Tongue (tissue), 2 donors: ENCODE measurements around the gene CHPT1. TPM values are rescaled to one million over a fixed set of nuclear protein-coding genes. Genes with fewer than 3 reads are reported as not detected.
"Not testable (repeated sequence)": the region's sequence is repeated elsewhere in the genome, so short reads cannot be mapped to it uniquely, and the experiment has no call there.

Experiments used
- DNase-seq: peaks from one replicate; pipeline ENCODE4 v3.0.0-alpha.2; 2015
- total RNA-seq: library from RNA; depleted of rRNA; stranded (reverse); fragments of >200 nt; gene quantifications from one replicate; pipeline ENCODE4 v1.2.3, GENCODE V29; 2014

The CHPT1 gene
- total RNA-seq: 30.2 TPM

DNA sequence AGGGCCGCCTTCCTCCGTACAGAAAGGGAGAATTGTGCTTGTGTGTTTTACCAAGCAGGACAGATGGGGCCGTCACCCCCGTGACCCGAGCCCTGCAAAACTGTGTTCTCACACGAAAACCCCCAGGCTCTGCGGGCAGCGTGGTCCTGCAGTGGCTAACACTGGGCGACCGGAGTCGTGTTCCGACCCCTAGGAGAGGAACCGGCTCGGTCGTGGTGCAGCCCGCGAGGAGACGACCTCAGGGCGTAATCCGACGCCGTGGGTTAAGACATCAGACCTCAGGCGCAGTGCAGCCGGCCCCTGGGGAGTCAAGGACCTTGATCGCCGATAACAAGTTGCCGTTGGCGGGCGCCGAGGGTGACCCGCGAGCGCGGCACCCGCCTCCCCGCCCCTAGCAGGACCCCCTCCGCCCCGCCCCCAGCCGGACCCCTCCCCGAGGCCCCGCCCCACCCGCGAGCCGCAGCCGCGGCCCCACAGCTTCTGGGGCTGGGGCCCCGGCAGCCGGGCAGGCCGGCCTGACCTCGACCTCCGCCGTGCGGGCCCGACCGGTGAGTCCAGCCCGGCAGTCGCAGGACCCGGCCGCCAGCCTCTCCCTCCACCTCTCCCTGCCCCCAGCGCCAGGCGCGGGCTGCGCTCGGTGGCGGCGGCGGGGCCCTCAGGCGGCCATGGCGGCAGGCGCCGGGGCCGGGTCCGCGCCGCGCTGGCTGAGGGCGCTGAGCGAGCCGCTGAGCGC lies at the start of gene CHPT1:
CHPT1 (plus strand) TSS at position 444 of the 733 bp plus-strand sequence; CDS start at position 666, 222 bp downstream.
- peak; percentile 80 for DNase-seq

DNA sequence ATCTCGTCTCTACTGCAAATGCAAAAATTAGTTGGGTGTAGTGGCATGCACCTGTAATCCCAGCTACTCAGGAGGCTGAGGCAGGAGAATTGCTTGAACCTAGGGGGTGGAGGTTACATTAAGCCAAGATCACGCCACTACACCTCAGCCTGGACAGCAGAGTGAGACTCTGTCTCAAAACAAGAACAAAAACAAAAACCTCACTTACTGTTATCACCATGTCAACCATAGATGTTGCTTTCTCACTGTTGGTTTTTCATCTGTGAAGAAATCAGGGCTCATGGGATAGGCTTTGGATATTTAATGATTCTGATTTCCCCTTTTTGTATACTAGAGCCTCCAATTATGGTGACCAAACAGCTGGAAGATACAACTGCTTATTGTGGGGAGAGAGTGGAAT lies 49.7 kb upstream of the CHPT1 start:
- DNase-seq: no peak

DNA sequence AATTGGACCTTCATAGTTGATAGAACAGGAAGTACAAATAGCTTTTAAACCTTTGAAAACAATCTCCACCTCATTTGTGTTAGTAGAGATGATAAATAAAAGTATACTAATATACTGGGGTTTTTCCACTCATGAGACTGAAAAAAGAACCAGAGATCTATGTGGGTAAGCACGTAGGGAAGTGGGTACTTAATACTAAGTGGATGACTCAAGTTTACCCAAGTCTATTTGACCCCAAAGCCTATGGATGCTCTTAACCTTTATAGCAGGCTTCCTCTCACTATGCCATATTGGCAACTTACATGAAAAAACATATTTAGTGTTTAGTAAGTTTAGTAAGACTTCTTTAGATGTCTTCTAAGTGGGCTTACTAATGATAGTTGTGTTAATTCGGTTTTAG lies 49.2 kb upstream of the CHPT1 start:
- DNase-seq: no peak

DNA sequence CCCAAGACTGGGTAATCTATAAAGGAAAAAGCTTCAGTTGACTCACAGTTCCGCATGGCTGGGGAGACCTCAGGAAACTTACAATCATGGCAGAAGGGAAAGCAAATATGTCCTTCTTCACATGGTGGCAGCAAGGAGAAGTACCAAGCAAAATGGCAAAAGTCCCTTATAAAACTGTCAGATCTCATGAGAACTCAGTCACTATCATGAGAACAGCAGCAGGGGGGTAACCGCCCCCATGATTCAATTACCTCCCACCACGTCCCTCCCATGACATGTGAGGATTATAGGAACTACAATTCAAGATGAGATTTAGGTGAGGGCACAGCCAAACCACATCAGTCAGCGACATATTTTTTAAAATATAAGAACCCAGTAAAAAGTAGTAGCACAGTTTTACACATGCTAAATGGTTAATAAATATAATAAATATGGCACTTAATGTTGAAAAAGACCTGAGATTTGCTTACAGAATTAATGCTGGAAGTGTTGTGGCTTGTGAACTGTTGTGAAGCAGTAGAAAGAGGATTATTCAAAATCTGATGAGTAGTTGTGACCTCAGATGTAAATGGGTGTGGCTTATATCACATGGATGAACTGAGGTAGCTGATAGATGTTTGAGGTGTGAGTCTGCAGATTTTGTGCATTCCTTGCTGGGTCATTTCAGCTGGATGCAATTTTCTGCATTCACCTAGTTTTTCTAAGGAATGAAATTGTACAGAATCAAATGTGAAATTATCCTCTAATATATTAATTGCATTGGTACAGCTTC lies 46.9 kb upstream of the CHPT1 start:
- no peak for DNase-seq

DNA sequence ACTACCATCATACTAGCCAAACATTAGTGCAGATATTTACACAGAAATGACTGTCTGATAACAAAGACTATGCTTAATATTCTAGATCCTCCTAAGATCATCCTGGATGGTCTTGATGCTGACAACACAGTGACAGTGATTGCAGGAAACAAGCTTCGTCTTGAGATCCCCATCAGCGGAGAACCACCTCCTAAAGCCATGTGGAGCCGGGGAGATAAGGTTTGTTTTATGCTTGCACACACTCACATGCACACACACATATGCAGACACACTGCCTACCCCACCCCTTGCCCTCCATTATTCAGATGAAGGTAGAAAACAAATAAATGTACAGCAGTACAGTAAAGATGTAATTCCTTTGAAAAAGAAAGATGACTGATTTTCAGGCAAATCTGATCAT lies 44.4 kb upstream of the CHPT1 start:
- DNase-seq: no peak

DNA sequence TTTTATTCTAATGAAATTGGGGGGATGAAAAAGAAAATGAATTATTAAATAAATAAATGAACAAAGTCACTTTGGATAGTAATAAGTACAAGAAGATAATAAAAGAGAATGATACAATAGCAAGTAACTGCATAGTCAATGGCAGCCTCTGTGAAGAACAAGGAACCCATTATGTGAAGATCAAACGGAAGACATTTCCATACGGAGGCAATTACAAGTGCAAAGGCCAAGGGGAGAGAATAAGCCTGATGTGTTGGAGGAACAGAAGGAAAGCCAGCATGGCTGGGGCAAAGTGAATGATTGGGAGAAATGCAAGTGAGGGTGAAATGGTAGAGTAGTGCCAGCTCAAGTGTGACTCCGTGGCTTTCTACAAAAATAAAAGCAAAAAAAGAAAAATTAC lies 43.9 kb upstream of the CHPT1 start:
- DNase-seq: no peak

DNA sequence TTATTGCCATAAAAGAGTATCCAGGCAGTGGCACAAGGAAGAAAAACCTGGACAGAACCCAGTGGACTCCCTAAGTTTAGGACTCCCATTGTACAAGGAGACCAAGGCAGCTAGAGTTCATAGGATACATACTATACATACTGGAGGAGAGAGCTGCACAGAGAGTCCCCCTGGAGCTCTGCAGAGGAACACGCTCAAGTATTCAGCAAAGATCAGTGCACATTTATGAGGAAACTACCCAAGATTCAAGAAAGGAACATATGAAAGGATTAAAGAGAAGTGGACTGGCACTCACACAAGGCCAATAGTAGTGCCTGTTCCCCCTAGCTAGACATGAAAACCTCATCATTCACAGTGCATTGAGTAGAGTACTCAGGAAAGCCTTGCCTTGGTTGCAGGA lies 43.0 kb upstream of the CHPT1 start:
- DNase-seq: no peak

DNA sequence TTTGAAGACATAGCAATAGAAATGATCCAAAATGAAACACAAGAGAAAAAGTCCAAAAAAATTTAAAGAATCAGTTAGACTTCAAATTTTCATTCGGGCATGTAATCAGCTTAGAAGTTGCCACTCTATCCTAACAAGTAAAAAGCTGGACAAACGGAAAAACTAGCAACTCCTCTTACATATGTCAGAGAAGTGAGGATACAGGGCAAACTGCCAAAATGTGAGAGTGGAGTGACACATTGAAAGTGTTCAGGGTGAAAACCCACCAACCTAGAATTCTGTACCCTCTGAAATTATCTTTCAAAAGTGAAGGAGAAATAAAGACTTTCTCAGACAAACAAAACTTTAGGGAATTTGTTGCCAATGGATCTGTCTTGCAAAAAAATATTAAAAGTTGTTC lies 42.0 kb upstream of the CHPT1 start:
- DNase-seq: no peak

DNA sequence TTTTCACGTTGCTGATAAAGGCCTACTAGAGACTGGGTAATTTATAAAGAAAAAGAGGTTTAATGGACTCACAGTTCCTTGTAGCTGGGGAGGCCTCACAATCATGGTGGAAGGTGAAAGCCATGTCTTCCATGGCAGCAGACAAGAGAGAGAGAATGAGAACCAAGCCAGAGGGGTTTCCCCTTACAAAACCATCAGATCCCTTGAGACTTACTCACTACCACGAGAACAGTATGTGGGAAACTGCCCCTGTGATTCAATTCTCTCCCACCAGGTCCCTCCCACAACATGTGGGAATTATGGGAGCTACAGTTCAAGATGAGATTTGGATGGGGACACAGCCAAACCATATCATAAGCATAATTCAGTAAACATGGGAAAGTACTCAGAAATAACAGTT lies 36.8 kb upstream of the CHPT1 start:
- DNase-seq: not testable (repeated sequence)

DNA sequence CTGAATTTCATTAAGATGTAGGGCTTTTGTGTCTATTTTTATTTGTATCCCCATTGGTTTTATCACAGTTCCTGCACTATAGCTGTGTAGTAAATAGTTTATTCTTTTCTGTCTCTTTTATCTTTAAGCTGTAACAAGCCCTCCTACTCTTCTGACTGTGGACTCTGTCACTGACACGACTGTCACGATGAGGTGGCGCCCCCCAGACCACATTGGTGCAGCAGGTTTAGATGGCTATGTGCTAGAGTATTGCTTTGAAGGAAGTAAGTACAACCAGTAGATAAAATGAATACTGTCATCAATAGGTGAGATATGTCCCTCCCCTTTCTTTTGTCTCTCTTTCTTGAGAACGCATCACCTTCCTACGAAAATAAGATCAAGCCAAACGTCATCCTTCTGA lies 34.1 kb upstream of the CHPT1 start:
- no peak for DNase-seq

DNA sequence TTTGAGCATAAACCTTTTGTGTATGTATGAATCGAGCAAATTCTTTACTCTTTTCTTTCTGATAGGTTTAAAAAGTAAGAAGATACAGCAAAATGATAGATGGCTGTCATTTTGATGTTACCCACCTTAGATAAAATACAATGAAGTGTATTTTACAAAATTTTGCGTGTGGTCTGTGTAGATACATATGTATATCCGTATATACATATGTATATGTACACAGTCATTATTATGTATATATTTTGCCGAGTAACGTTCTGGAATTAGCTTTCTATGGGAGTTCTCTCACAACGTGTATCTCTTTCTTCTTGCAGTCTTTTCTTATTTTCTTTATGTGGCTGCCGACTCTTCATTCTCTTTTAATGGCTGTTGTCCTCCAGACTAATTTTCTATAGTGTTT lies 32.4 kb upstream of the CHPT1 start:
- DNase-seq: no peak

DNA sequence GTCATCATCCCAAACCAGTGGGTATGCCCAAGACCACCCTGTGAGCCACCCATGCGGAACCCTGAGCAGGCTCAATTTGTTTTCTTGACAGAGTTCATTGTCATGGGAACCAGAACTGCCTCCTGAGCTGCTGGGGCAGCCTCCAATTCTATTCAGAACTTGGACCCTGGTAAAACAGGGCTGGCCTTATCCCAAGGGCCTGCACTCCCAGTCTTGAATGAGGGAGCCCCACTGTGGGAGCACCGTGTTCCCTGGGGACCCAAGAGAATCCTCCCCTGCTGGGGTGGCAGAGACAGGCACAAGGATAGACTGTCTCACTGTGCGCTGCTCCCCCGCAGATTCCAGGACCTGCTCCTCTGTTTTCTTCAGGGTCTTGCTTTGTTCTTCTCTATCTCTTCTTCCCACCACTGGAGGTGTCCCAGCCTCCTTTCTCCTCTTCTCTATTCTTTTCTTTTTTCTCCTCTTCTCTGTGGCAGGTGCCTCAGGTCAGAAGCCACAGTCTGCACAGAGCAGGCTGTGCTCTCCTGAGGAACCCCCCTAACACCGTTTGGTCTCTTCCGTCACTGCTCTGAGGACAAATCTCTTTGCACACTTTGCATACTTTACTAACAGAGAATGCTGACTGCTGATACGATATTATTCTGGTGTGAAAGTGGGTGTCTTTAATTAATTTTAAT lies 31.2 kb upstream of the CHPT1 start:
- DNase-seq: no peak

DNA sequence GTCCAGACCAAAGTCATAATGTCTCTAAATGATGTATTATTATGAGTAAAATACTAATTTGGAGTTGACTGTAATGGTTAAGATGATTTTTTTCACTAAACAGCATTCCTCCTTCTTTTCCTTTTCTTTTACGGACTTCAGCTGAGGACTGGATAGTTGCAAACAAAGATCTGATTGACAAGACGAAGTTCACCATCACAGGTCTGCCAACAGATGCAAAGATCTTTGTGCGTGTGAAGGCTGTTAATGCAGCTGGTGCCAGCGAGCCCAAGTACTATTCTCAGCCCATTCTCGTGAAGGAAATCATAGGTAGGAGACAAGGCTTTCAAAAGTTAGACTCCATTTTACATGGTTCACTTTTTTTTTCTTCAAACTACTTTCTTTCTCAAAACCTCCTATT lies 29.8 kb upstream of the CHPT1 start:
- no peak for DNase-seq

DNA sequence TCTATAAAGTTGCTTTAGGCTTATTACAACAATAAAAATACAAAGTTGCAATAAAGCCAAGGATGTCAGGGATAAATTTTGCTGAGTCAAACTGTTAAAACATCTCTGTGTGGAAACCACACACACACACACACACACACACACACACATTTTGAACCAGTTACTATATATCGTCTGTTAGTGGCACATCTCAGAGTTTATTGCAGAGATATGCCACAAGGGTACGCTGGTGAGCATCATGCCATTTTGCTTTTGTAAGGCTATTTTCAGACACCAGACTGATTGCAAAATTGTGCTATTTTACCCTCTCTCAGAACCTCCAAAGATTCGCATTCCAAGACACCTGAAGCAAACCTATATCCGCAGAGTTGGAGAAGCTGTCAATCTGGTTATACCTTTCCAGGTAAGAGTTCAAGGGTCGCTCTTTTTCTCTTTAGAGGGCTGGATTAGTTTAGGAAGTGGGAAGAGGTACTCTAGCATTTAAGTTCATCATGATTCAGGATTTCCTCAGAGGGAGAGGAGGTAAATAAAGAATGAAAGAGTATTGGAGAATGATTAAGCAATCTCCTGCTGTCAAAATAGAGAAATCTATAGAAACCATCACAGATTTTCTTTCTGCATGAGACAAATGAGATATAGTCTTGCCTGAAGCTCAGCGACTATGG lies 27.3 kb upstream of the CHPT1 start:
- peak; percentile 32 for DNase-seq

DNA sequence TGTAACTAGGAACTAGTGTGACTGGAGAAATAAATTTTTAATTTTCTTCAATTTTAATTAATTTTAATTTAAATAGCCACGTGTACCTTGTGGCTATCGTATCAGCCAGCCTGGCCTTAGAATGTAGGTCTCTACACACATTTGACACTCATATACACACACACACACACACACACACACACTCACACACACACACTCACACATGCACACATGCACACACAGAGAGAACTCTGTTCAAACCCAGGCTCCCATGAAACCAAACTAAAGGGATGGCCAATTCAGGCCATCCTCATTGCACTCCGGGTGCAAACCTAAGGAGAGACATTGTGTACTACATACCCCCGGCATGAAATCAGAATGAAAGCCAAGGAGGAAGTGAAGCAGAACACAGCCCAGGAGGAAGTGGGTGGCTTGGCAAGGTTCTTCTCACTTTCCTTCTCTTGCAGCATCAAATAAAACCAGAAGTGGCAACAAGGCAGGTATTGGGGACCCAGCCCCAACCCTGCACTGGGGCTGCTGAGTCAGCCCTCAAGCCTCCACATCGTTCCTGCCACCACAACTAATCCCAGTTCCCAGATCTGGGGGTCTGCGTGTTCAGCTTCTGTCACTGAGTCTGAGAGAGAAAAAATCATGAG lies 26.2 kb upstream of the CHPT1 start:
- no peak for DNase-seq

DNA sequence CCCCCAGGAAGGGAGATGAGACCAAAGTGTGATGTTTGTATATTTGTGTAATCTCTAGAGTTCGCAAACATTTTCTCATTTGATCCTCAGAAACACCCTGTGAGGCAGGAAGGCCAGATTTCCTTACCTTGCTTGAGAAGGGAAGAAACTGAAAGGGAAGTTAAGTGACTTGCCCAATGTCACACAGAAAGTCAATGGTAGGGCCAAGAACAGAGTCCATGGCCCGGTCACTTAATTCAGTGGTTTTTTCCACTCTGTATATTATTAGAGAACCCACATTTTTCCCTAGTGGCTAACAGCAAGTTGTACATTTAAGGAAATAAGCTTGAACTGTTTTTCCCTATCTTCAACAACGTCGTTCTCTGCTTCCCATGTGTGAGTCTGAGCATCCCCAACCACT lies 25.6 kb upstream of the CHPT1 start:
- no peak for DNase-seq

DNA sequence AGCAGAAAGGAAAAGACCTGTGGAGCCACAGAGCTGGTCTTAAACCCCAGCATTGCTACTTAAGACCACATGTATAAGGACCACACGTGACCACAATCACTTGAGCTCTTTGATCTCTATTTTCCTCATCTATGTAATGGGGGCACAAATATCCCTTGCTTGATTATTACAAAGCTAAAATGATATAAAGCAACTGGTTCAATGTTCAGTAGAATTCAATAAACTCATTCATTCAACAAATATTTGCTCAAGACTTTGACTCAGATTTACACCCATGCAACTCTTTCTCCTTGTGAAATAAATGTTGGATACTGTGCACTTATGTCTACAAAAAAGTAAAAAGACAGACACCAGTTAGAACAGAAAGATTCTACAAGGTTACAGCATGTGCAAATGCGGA lies 21.9 kb upstream of the CHPT1 start:
- DNase-seq: no peak

DNA sequence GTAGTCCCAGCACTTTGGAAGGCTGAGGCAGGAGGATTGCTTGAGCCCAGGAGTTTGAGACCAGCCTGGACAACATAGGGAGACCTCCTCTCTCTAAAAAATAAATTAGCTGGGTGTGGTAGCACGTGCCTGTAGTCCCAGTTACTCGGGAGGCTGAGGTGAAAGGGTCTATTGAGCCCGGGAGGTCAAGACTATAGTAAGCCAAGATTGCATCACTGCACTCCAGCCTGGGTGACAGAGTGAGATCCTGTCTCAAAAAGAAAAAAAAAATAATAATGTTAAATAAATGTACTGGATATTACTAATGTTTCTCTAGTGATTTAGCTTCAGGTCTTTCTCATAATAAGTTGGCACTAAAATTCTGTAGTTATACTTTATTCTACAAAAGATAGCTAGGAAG lies 20.9 kb upstream of the CHPT1 start:
- DNase-seq: not testable (repeated sequence)

DNA sequence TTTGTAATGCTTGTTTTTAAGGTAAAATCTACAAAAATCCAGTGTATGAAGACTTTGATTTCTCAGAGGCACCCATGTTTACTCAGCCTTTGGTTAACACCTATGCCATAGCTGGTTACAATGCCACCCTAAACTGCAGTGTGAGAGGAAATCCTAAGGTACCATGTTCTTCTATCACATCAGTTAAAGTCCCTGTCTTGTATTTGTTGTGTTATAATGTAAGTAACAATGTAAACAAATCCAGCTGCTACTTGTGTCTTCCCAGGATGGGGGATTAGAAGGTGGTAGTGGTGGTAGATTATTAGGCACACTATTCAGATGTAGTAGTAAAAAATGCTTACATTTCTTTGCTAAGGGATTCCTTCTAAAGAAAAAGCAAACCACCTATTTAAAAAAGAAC lies 19.4 kb upstream of the CHPT1 start:
- DNase-seq: no peak

DNA sequence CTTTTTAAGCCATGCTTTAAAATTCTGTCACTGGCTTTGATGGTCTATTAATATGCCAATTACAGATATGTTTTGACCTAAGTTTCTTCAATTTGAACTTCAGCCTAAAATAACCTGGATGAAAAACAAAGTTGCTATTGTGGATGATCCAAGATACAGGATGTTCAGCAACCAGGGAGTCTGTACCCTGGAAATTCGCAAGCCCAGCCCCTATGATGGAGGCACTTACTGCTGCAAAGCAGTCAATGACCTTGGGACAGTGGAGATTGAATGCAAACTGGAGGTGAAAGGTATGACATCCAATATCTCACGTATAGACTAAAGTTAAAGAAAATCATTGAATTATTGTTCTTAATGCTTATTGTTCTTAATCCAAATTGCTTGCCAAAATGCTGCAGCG lies 17.2 kb upstream of the CHPT1 start:
- DNase-seq: no peak

DNA sequence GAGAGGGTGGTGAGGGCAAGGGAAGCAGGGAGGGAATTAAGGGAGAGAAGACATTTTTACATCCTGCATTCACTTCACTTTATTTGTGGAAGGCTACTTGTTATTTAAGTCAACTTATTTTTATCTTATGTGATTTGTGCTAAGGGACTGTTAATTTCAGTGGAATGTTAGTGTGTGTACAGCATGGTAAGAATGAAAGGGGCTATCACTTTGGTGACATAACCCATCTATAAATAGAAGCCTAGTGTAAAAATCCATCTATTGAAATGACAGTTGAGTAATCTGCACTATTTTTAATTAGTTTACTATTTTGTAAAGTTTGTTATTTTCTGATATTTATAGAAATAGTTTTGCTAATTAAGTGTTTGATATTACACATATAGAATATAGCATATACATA lies 16.8 kb upstream of the CHPT1 start:
- peak; percentile 23 for DNase-seq

DNA sequence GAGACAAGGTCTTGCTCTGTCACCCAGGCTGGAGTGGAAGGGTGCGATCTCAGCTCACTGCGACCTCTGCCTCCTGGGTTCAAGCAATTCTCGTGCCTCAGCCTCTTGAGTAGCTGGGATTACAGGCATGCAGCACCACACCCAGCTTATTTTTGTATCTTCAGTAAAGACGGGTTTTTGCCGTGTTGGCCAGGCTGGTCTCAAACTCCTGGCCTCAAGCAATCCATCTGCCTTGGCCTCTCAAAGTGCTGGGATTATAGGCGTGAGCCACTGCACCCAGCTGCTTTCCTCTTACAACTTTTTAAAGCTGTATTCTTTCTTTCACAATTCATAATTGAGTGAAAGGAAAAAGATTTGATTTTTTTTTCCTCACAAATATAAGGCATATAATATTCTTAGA lies 15.8 kb upstream of the CHPT1 start:
- peak; percentile 16 for DNase-seq
